Measurements from ENCODE around the gene MAFG. TPM values are rescaled to one million over a fixed set of nuclear protein-coding genes. Genes with fewer than 3 reads are reported as not detected.

The MAFG gene
- total RNA-seq, 1 donor from 2014 or later, result 8.1 TPM

DNA sequence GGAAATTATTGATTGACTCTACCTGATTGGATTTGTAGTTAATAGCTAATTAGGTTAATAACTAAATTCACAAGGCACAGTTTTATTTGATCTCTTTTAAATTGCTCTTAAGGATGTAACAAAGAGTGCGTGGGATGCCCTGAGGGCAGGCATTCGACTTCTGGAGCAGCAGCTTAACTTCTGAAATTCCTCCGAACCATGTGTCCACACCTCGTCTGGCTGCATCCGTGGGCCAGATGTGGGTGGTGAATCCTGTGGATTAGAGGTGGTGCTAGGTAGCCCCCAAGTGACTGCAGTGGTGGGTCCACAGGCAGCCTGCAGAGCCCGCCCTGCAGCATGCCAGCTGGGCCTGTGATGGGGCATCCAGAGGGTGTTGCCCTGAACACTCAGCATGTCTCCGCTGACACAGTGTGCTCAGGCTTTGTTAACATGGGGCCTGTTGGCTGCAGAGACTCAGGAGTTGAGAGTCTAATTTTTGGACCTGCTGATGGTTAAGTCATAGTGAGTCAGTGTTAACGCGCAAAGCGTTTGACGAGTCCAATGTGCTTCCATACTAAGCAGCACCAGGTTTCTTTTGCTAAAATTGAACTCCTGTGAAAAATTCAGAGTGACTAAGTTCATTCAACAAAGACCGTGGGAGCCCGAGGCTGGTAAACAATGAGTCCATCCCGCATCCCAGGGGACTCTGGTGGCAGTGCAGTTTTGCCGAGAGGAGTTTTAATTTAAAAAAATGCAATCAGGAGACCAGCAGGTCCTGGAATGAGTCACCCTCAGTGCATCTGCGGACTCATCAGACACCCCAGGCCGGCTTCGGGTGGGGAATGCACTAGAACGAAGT, 29.3 kb downstream of the MAFG start:
- TF ChIP-seq EZH2phosphoT487 (IDR thresholded peaks at IDR 0.05) (no peak), EZH2 (IDR thresholded peaks at IDR 0.05) (no peak)
- TF ChIP-seq, protein P1, sequence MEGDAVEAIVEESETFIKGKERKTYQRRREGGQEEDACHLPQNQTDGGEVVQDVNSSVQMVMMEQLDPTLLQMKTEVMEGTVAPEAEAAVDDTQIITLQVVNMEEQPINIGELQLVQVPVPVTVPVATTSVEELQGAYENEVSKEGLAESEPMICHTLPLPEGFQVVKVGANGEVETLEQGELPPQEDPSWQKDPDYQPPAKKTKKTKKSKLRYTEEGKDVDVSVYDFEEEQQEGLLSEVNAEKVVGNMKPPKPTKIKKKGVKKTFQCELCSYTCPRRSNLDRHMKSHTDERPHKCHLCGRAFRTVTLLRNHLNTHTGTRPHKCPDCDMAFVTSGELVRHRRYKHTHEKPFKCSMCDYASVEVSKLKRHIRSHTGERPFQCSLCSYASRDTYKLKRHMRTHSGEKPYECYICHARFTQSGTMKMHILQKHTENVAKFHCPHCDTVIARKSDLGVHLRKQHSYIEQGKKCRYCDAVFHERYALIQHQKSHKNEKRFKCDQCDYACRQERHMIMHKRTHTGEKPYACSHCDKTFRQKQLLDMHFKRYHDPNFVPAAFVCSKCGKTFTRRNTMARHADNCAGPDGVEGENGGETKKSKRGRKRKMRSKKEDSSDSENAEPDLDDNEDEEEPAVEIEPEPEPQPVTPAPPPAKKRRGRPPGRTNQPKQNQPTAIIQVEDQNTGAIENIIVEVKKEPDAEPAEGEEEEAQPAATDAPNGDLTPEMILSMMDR (IDR thresholded peaks at IDR 0.05), result no peak
- H3F3A ChIP-seq (ENCODE audit: low read depth), result peaks cover 21% of the 10 kb centered on the region
- peaks cover 28% of the 10 kb centered on the region for H3K27me3 ChIP-seq
- H3K4me1 ChIP-seq, result peaks cover 5% of the 10 kb centered on the region
- Mint-ChIP-seq H3K36me3 (peaks cover 18% of the 10 kb centered on the region), H3K4me1 (peaks cover 10% of the 10 kb centered on the region), H3K4me3 (no peak overlapping the region), H3K9me3 (no peaks in the 10 kb centered on the region), H3K27ac (no peak overlapping the region), H3K27me3 (ENCODE audit: insufficient read depth, low read depth) (peaks cover 15% of the 10 kb centered on the region)
- peaks cover 37% of the 10 kb centered on the region for H4K20me1 ChIP-seq (ENCODE audit: low read depth)
- no peak overlapping the region for H3K4me2 ChIP-seq
- no peaks in the 10 kb centered on the region for H3K36me3 ChIP-seq
- no peak overlapping the region for H3K4me3 ChIP-seq
- H3K9me3 ChIP-seq (ENCODE audit: low read depth), result no peaks in the 10 kb centered on the region
- DNase-seq (ENCODE audit: low spot score), result no peak
- H3K79me2 ChIP-seq (ENCODE audit: low read depth), result peaks cover 12% of the 10 kb centered on the region
- H2AFZ ChIP-seq (replicated peaks), result no peak overlapping the region
- no peak overlapping the region for H3K9ac ChIP-seq
- no peak overlapping the region for H3K27ac ChIP-seq

- no peaks in the 10 kb centered on the region for H3K27me3 ChIP-seq
- no peak overlapping the region for H2AFZ ChIP-seq (replicated peaks)
- Mint-ChIP-seq H3K4me1 (peaks cover 9% of the 10 kb centered on the region), H3K9me3 (no peaks in the 10 kb centered on the region), H3K27ac (no peak overlapping the region), H3K36me3 (peaks cover 13% of the 10 kb centered on the region), H3K4me3 (no peak overlapping the region), H3K27me3 (ENCODE audit: insufficient read depth, low read depth) (peaks cover 4% of the 10 kb centered on the region)
- no peak overlapping the region for H3K27ac ChIP-seq
- peaks cover 33% of the 10 kb centered on the region for H3K79me2 ChIP-seq (ENCODE audit: low read depth)
- no peaks in the 10 kb centered on the region for H3K36me3 ChIP-seq
- no peak for DNase-seq (ENCODE audit: low spot score)
- no peak overlapping the region for H3K4me2 ChIP-seq
- no peak overlapping the region for H3K9ac ChIP-seq
- H3K4me3 ChIP-seq, result no peak overlapping the region
- H3K4me1 ChIP-seq, result peaks cover under 1% of the 10 kb centered on the region
- peaks cover 37% of the 10 kb centered on the region for H4K20me1 ChIP-seq (ENCODE audit: low read depth)
- peaks cover 17% of the 10 kb centered on the region for H3F3A ChIP-seq (ENCODE audit: low read depth)
- no peaks in the 10 kb centered on the region for H3K9me3 ChIP-seq (ENCODE audit: low read depth)
- TF ChIP-seq EZH2 (IDR thresholded peaks at IDR 0.05) (no peak), EZH2phosphoT487 (IDR thresholded peaks at IDR 0.05) (no peak)
- TF ChIP-seq, protein P1 (IDR thresholded peaks at IDR 0.05), result no peak
These were observed 32.1 kb downstream of the MAFG start for GRCh38 chr17:81895400-81895799.

DNA sequence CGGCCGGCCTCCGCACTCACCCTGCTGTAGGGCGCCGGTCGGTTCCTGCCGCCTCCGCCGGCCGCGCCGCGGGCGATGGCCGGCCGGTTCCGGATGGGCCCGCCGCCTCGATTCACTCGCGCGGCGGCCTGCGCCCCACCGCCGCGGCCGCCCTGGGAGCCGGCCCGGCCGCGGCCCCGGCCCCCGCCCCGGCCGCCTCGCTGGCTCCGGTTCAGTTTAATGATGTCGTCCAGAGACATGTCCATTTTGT, 36.3 kb downstream of the MAFG start:
- Histone ChIP-seq H3K4me2 (peak overlapping the region; percentile 83), H3K27me3 (no peaks in the 10 kb centered on the region), H3K79me2 (ENCODE audit: low read depth) (peaks cover 68% of the 10 kb centered on the region), H3K27ac (no peak overlapping the region), H3K4me3 (peak overlapping the region; percentile 87), H3K9me3 (ENCODE audit: low read depth) (no peaks in the 10 kb centered on the region), H3F3A (ENCODE audit: low read depth) (peaks cover 23% of the 10 kb centered on the region), H4K20me1 (ENCODE audit: low read depth) (peaks cover 20% of the 10 kb centered on the region), H3K9ac (peak overlapping the region; percentile 96), H2AFZ (replicated peaks) (no peak overlapping the region), H3K36me3 (peaks cover 12% of the 10 kb centered on the region), H3K4me1 (peaks cover 7% of the 10 kb centered on the region)
- Mint-ChIP-seq H3K27ac (peak overlapping the region; percentile 82), H3K27me3 (ENCODE audit: insufficient read depth, low read depth) (peaks cover 3% of the 10 kb centered on the region), H3K4me1 (peaks cover 16% of the 10 kb centered on the region), H3K36me3 (peaks cover 21% of the 10 kb centered on the region), H3K4me3 (peak overlapping the region; percentile 95), H3K9me3 (no peaks in the 10 kb centered on the region)
- TF ChIP-seq, protein P1 (IDR thresholded peaks at IDR 0.05), result no peak
- TF ChIP-seq EZH2 (IDR thresholded peaks at IDR 0.05) (no peak), EZH2phosphoT487 (IDR thresholded peaks at IDR 0.05) (no peak)
- no peak for DNase-seq (ENCODE audit: low spot score)
